IPS-20b (cell line): Measurements from ENCODE around the gene MAS1L.

ENCODE experiments used
- H3K27ac ChIP-seq: one replicate; pipeline ENCODE4 v1.5.1; 2013; ENCODE audit warnings: low read length
- H3K27me3 ChIP-seq: 2 replicates; pipeline ENCODE4 v1.6.1; 2013; ENCODE audit warnings: mild to moderate bottlenecking, low read length, inconsistent platforms; ENCODE audit not compliant: insufficient read depth
- H3K36me3 ChIP-seq: 2 replicates; pipeline ENCODE4 v1.6.1; 2013; ENCODE audit warnings: low read depth, mild to moderate bottlenecking, inconsistent platforms, low read length, moderate library complexity; ENCODE audit not compliant: insufficient read depth
- H3K4me1 ChIP-seq: 2 replicates; pipeline ENCODE4 v1.6.1; 2013; ENCODE audit warnings: mild to moderate bottlenecking, control low read depth, inconsistent platforms, low read length, moderate library complexity; ENCODE audit not compliant: insufficient read depth
- H3K4me3 ChIP-seq: 2 replicates; pipeline ENCODE4 v1.5.1; 2013; ENCODE audit warnings: mild to moderate bottlenecking, low read length, inconsistent platforms
- H3K9ac ChIP-seq: 2 replicates; pipeline ENCODE4 v1.6.1; 2013; ENCODE audit warnings: low read depth, mild to moderate bottlenecking, inconsistent platforms, low read length, moderate library complexity
- H3K9me3 ChIP-seq: 2 replicates; pipeline ENCODE4 v1.6.1; 2013; ENCODE audit warnings: mild to moderate bottlenecking, low read depth, low read length, inconsistent platforms; ENCODE audit not compliant: insufficient read depth

Gene MAS1L

GRCh38 chr6:29487660-29488059, at the start of gene MAS1L:
MAS1L (minus strand) TSS chr6:29487956; CDS start chr6:29487902, 54 bp downstream.
- no peak within 1 kb of the TSS for H3K4me3 ChIP-seq
- H3K36me3 ChIP-seq = no peaks in the 10 kb centered on the region
- no peak within 1 kb of the TSS for H3K27ac ChIP-seq
- no peak within 1 kb of the TSS for H3K9ac ChIP-seq
- no peaks in the 10 kb centered on the region for H3K27me3 ChIP-seq
- no peaks in the 10 kb centered on the region for H3K9me3 ChIP-seq
- no peaks in the 10 kb centered on the region for H3K4me1 ChIP-seq

DNA sequence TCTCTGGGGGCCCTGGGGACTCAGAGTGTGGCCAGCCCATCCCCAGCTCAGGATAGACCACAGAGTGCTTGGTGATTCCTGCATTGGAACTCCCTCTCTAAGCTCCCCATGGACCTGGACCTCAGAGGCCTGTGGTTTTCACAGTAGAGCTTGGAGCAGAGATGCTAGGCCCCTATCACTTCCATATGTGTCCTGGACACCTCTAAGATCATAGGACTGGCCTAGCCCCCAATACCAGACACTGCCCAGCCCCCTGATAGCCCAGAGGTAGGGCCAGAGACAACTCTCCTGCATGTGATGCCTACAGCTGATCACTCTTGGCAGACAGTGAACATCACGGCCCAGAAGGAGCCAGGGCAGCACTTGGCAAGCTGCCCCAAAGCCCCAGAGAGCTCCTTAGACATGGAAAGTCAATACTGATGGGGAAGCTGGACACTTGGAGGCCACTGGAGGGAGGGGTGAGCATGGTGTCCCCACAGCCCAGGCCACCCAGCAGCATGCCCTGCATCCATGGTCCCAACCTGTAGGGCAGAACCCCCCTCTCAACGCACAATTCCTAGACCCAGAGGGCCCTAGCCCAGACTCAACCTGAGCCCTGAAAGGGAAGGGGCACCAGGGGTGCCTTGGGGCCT, 44.7 kb upstream of the MAS1L start:
- Histone ChIP-seq H3K9me3 (no peaks in the 10 kb centered on the region), H3K4me1 (no peaks in the 10 kb centered on the region), H3K4me3 (no peak overlapping the region)

DNA sequence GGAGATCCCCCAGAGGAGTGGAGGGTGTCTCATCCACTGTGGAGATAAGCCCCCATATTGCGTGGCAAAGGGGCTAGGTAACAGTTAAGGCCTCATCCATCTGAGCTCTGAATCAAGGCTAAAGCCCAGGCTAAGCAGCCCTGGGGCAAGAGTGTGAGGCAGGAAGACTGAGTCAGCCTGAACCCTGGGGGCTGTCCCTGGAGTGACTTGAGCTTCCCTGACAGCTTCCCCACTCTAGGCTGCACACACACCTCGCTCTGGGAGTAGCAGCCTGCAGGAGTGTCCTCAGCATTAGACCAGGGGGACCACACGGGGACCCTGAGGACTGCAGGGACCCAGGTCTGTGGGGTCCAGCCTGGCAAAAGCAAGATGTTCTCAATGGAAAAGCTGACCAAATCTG, 43.9 kb upstream of the MAS1L start:
- Histone ChIP-seq H3K9ac (no peak overlapping the region), H3K27ac (no peak overlapping the region), H3K36me3 (no peaks in the 10 kb centered on the region), H3K4me3 (no peak overlapping the region), H3K27me3 (no peaks in the 10 kb centered on the region), H3K9me3 (no peaks in the 10 kb centered on the region), H3K4me1 (no peaks in the 10 kb centered on the region)

More for the DNA sequence above, 44.7 kb upstream of the MAS1L start:
- H3K9ac ChIP-seq = no peak overlapping the region
- no peaks in the 10 kb centered on the region for H3K36me3 ChIP-seq
- H3K27ac ChIP-seq = no peak overlapping the region
- H3K27me3 ChIP-seq = no peaks in the 10 kb centered on the region

- Histone ChIP-seq H3K27me3 (no peaks in the 10 kb centered on the region), H3K9me3 (no peaks in the 10 kb centered on the region), H3K4me3 (no peak overlapping the region), H3K4me1 (no peaks in the 10 kb centered on the region), H3K36me3 (no peaks in the 10 kb centered on the region), H3K27ac (no peak overlapping the region), H3K9ac (no peak overlapping the region)
These were observed 43.0 kb upstream of the MAS1L start for GRCh38 chr6:29530671-29531310.

DNA sequence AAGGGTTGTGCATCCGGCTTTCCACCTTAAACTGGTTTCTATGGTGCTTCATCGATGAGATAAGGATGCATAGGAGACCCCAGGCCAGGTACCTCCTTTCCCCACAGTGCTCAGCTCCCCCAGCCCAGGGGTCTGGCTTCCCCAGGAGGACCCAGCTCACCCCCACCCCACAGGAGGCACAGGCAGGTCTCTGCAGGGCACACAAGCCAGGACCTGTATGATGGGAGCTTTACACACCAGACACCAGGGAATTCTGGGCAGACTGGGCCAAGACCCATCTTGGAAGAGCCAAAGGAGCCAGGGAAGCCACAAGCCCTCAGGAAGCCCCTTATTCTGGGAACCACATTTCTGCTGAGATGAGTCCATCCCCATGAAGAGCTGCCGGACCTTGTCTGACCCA, 42.2 kb upstream of the MAS1L start:
- Histone ChIP-seq H3K9me3 (no peaks in the 10 kb centered on the region), H3K4me1 (peaks cover 5% of the 10 kb centered on the region), H3K36me3 (no peaks in the 10 kb centered on the region), H3K27ac (no peak overlapping the region), H3K9ac (no peak overlapping the region), H3K27me3 (no peaks in the 10 kb centered on the region), H3K4me3 (no peak overlapping the region)

- H3K27ac ChIP-seq = no peak overlapping the region
- H3K36me3 ChIP-seq = no peaks in the 10 kb centered on the region
- H3K9ac ChIP-seq = no peak overlapping the region
- no peaks in the 10 kb centered on the region for H3K9me3 ChIP-seq
- H3K27me3 ChIP-seq = no peaks in the 10 kb centered on the region
- H3K4me1 ChIP-seq = peaks cover 11% of the 10 kb centered on the region
- H3K4me3 ChIP-seq = no peak overlapping the region
These were observed 41.3 kb upstream of the MAS1L start for GRCh38 chr6:29528988-29529560.

GRCh38 chr6:29528300-29528931, 40.7 kb upstream of the MAS1L start:
- no peak overlapping the region for H3K9ac ChIP-seq
- no peak overlapping the region for H3K27ac ChIP-seq
- H3K4me3 ChIP-seq = no peak overlapping the region
- no peaks in the 10 kb centered on the region for H3K36me3 ChIP-seq
- peaks cover 11% of the 10 kb centered on the region for H3K4me1 ChIP-seq
- no peaks in the 10 kb centered on the region for H3K27me3 ChIP-seq
- peaks cover 3% of the 10 kb centered on the region for H3K9me3 ChIP-seq

- Histone ChIP-seq H3K4me1 (peaks cover 11% of the 10 kb centered on the region), H3K27ac (no peak overlapping the region), H3K27me3 (no peaks in the 10 kb centered on the region), H3K36me3 (no peaks in the 10 kb centered on the region), H3K9me3 (peaks cover 8% of the 10 kb centered on the region), H3K4me3 (no peak overlapping the region), H3K9ac (no peak overlapping the region)
These were observed 39.8 kb upstream of the MAS1L start for GRCh38 chr6:29527564-29527963.

DNA sequence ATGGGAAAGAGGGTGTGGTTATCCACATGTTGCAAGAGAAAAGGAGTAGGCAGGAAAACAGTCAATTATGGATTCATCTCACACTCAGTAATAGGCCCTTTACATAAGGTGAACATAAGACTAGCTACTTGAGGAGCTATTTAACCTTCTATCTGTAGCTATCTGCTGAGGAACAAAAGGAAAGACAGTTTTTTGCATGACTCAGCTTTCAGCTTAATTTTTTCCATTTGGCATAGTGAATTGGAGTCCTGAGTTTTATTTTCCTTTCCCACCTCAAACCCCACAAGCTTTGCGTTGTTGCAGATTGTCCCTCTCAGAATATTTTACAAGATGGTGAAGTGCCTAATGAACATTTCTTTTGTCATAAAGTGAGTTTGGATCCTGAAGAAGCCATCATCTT, 39.4 kb upstream of the MAS1L start:
- Histone ChIP-seq H3K9me3 (peaks cover 12% of the 10 kb centered on the region), H3K36me3 (no peaks in the 10 kb centered on the region), H3K4me3 (no peak overlapping the region), H3K27me3 (no peaks in the 10 kb centered on the region), H3K27ac (no peak overlapping the region), H3K4me1 (peaks cover 11% of the 10 kb centered on the region), H3K9ac (no peak overlapping the region)

GRCh38 chr6:29525311-29525639, 37.5 kb upstream of the MAS1L start:
- no peak overlapping the region for H3K9ac ChIP-seq
- no peaks in the 10 kb centered on the region for H3K27me3 ChIP-seq
- H3K4me1 ChIP-seq = peaks cover 11% of the 10 kb centered on the region
- H3K36me3 ChIP-seq = no peaks in the 10 kb centered on the region
- H3K4me3 ChIP-seq = 0 out of 2 replicates have a peak overlapping the region, but pooled peaks have one; percentile 10
- no peak overlapping the region for H3K27ac ChIP-seq
- peaks cover 16% of the 10 kb centered on the region for H3K9me3 ChIP-seq

DNA sequence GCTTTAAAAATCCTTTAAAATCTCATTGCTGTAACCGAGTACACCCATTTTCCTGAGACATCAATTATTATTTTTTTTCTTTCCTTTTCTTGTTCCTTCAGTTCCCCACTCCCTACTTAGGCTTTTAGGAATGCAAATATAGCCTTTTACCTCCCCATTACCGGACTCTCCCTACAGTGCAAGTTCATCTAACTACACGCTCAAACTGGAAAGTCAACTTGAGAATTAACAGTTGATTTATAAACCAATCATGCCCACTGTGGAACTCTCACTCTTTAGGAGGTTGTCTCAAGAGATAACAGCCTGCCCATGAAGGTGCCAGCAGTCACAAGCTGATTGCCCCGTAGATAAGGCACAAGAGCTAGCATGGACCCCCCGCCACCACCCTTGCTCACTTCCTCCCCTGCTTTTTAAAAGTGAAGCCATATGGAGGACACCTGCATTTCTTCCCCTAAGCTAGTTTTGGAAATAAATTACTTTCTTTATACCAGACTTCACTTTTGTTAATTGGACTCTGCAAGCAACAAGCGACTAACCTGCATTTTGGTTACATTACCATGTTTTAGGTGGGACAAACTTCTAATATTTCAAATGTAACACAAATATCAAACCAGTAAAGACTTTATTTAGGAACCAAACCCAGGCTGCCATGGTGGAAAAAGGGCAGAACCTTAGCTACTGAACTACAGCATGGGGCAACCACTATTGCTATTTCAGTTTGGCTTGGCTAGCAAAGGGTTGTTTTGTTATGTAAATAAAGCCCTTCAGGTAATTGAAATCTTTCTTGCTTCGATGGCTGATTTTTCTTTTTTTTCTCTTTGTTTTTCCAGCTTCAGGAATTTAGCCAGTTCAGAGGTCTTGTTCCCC, 36.9 kb upstream of the MAS1L start:
- Histone ChIP-seq H3K27ac (peak overlapping the region; percentile 17), H3K27me3 (no peaks in the 10 kb centered on the region), H3K4me1 (peaks cover 11% of the 10 kb centered on the region), H3K36me3 (no peaks in the 10 kb centered on the region), H3K9ac (no peak overlapping the region), H3K9me3 (peaks cover 16% of the 10 kb centered on the region), H3K4me3 (0 out of 2 replicates have a peak overlapping the region, but pooled peaks have one; percentile 10)
